Esophagus squamous epithelium (tissue), 4 donors: ENCODE measurements around the gene MYH14.

Source experiments
- CTCF ChIP-seq, 6 experiments: fragments of 450-650 bp in 4 of 6; fragments of 200-600 bp in 2 of 6; sonication (generic) in 2 of 6; IDR thresholded peaks; one replicate each; pipeline ENCODE4 v1.5.1; 2016 to 2019; ENCODE audit warnings: antibody characterized with exemption in 6 of 6, mild to moderate bottlenecking in 4 of 6, moderate library complexity in 4 of 6
- POLR2A ChIP-seq, 4 donors: fragments of 450-650 bp; IDR thresholded peaks; one replicate each; pipeline ENCODE4 v1.6.1; 2017; ENCODE audit warnings: antibody characterized with exemption in 4 of 4, mild to moderate bottlenecking in 4 of 4, moderate library complexity in 3 of 4

- no peak for TF ChIP-seq POLR2A (IDR thresholded peaks at IDR 0.05)
- no peak for TF ChIP-seq CTCF (IDR thresholded peaks at IDR 0.05)
Measured at GRCh38 chr19:50317115-50317514, 113.7 kb downstream of the MYH14 start.
